Measurements from ENCODE around the gene ZNF143.

Gene ZNF143

GRCh38 chr11:9576701-9577381, 116.0 kb downstream of the ZNF143 start:
- DNase-seq: no peak

GRCh38 chr11:9577556-9577955, 116.7 kb downstream of the ZNF143 start:
- DNase-seq: no peak
